Stimulated activated CD4-positive, alpha-beta T cell treated with anti-CD3 and anti-CD28 coated beads, Interleukin-15, amount 100 ng/mL, for 24 hours (primary cell): Measurements from ENCODE around the gene PERCC1.
"Not testable (repeated sequence)": the region's sequence is repeated elsewhere in the genome, so short reads cannot be mapped to it uniquely, and the experiment has no call there.

Source experiments
- DNase-seq: peaks from one replicate; pipeline ENCODE4 v3.0.0-alpha.2; 2020

PERCC1 gene

GRCh38 chr16:1470481-1471251, 39.8 kb downstream of the PERCC1 start:
- no peak for DNase-seq

- no peak for DNase-seq
Measured at GRCh38 chr16:1471569-1472194, 40.8 kb downstream of the PERCC1 start.

DNA sequence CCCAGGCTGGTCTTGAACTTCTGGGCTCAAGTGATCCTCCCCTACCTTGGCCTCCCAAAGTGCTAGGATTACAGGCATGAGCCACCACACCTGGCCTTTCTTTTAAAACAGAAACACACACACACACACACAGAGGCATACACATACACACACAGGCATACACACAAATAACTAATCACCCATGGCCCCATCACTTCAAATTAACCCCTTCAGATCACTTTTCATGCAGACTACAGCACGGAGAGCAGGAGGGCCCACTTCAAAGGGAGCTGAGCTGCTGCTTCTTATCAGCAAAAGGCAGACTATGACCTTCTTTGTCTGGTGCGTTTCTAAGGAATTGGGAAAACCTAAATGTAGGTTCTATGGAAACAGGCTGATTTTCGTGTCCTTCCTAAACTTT, 42.1 kb downstream of the PERCC1 start:
- DNase-seq = no peak

DNA sequence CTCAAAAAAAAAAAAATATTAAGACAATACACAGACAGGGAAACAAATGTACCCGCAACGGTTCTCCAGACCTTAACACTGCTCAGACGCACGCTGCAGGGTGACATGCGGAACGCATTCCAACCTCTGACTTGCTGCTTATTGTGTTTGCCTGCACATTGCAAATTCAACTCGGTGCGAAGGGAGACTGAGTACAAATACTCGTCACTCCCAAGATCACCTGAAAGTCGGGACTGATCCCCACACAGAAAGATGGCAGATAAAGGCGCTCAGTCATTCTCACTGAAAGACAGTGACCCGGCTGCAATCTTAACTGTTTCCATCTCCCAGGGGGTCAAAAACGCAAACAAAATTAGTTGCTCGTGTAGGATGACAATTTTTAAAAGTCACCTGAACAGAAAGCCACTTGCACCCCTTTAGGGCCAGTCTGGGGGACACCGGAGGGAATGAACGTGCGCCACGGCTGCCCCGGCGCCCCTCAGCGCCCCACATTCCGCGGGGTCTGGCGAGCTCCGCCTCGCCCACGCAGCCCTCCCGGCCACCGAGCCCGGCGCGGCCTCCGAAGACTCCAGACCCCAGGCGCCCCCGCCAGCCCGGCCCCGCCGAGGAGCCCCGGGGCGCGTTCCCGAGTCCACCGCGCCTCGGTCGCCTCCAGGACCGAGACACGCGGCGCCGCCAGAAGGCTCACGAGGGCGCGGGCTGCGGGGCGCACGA, 43.4 kb downstream of the PERCC1 start:
- DNase-seq = no peak

DNA sequence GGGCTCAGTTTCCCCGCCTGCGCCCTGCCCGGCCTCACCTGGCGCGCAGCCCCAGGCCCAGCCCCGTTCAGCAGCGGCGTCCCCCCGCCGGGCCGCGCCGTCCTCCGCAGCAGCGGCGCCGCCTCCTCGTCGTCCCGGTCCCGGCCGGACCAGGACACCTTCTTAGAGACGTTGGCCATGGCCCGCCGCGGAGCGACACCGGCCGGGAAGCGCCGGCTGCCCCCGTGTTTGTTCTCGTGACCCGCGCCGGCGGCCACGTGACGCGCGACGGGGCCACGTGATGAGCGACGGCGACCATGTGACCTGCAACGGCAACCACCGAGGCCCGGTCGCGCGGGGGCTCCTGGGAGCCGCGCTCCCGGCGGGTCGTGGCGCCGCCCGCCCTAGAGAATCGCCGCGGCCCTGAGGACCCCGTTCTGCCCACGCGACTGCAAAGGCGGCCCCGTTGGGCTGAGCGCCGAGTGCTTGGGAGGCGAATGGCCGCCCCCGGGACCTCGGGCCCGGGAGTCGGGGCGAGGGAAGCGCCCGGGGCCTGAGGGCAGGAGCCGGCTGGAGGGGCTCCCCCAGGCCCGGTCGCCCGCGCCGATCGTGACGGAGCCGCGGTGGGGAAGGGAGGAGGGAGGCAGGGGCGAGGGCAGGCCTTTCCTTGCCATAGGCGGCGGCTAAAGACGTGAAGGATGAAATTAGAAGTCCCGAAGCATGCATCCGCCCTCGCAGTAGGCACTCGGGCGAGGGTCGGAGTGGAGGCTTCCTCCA, 44.1 kb downstream of the PERCC1 start, which contains the start of gene CLCN7:
TSS of gene CLCN7 (minus strand) at position 233 of the 756 bp plus-strand sequence. CDS start at position 179, 54 bp downstream.
- peak; percentile 94 for DNase-seq

- DNase-seq = no peak
Measured at GRCh38 chr16:1475552-1476114, 44.8 kb downstream of the PERCC1 start.

- no peak for DNase-seq
Measured at GRCh38 chr16:1477033-1477432, 46.2 kb downstream of the PERCC1 start.

DNA sequence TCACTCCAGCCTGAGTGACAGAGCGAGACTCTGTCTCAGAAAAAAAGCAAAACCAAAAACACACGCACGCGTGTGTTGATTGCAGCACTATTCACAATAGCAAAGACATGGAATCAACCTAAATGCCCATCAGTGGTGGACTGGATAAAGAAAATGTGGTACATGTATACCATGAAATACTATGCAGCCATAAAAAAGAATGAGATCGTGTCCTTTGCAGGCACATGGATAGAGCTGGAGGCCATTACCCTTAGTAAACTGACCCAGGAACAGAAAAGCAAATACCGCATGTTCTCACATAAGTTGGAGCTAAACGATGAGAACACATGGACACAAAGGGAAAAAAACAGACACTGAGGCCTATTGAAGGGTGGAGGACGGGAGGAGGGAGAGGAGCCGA, 48.1 kb downstream of the PERCC1 start:
- DNase-seq = not testable (repeated sequence)

DNA sequence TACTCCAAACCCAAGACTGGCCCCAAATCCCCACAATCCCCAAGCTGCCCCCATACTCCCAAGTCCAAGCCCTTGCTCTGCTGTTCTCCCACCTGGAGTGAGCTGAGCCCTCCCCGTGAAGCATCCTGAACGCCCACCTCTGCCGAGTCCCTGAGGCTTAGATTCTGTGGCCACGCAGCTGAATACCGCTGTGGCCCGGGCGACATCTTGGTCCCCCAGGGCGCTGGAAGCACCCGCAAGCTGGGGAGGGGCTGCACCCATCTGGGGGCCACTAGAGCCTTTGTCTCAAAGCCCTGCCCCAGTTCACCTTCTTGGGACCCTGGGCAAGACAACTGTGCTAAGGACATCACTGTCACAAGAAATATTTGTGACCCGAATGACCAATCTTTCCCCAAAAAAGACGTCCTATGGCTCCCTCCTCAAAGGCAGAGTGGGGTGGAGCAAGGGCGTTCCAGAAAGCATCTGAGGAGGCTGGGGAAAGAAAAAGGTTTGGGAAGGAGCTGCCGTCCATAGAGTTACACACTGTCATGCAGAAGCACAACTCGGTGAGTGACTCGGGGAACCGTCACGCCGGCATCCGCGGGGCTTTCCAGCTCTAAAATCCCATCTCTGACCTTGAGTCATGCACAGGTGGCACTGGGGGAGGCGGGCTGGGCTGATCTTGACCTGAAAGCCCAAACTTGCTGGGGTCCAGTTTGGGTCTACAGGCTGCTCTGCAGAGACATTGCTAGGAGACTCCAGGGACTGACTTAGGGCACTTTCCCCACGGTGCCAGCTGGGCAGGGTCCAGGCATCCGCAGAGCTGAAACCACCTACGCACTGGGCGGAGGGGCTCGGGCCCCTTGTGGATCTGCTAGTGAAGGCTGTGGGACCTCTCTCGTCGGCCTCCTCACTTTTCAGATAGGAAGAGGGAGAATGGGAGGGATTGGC, 51.3 kb downstream of the PERCC1 start:
- no peak for DNase-seq
